Astrocyte of the spinal cord (primary cell): ENCODE measurements around the gene ELMO1.

Experiments
- DNase-seq: peaks from one replicate; pipeline ENCODE4 v3.0.0; 2011; ENCODE audit warnings: low read depth, low spot score
- H3K4me3 ChIP-seq: 2 replicates; pipeline ENCODE4 v1.5.1; 2011; ENCODE audit warnings: low read depth, mild to moderate bottlenecking, low read length, moderate library complexity
- in situ Hi-C: cut with HindIII; loops from 2 replicates; pipeline ENCODE4 v1.10.0; 2017; ENCODE audit warnings: low sequenced_read_pairs
- TF ChIP-seq, protein P1 (sequence below): IDR thresholded peaks from 2 replicates; pipeline ENCODE4 v1.5.1; 2012; ENCODE audit warnings: low read depth, mild to moderate bottlenecking, low read length, inconsistent platforms

The ELMO1 gene

DNA sequence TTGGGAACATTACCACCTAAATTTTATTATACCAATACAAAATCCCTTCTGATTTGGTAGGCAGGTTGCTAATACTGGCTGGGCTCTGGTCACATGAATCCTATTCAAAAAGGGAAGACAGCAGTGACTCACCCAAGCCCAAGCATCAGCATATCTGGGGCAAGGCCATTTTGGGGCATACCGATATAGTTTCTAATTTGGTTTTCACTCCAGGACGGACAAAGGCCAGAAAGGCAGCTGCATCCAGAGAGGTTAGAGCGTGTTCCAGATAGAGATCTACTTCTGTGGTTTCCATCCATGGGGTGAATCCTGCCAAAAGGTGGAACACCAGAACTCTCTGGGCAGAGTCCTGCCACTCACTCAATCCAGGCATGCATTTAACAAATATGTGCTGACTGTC, 335.8 kb downstream of the ELMO1 start:
- no peak overlapping the region for H3K4me3 ChIP-seq
- DNase-seq, result no peak
- in situ Hi-C loops, result no loop called here
- TF ChIP-seq, protein P1, sequence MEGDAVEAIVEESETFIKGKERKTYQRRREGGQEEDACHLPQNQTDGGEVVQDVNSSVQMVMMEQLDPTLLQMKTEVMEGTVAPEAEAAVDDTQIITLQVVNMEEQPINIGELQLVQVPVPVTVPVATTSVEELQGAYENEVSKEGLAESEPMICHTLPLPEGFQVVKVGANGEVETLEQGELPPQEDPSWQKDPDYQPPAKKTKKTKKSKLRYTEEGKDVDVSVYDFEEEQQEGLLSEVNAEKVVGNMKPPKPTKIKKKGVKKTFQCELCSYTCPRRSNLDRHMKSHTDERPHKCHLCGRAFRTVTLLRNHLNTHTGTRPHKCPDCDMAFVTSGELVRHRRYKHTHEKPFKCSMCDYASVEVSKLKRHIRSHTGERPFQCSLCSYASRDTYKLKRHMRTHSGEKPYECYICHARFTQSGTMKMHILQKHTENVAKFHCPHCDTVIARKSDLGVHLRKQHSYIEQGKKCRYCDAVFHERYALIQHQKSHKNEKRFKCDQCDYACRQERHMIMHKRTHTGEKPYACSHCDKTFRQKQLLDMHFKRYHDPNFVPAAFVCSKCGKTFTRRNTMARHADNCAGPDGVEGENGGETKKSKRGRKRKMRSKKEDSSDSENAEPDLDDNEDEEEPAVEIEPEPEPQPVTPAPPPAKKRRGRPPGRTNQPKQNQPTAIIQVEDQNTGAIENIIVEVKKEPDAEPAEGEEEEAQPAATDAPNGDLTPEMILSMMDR, result no peak

DNA sequence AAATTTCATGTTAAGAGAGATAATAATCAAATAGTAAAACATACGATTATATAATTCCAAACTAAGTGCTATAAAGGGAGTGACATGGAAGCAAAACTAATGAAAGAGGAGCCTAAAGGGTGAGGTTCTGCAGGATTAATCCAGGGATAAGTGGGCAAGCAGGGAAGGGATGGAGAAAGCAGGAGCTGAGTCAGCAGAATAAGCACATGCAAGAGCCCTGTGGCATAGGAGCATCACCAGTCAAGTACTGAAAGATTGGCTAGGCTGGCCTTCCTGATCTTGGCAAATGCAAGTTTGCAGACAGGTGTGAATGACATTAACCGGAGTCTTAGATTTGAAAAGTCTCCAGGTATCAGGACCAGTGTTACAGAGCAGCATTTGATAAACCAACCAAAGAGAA, 336.4 kb downstream of the ELMO1 start:
- TF ChIP-seq, protein P1, result no peak
- no peak for DNase-seq
- H3K4me3 ChIP-seq, result no peak overlapping the region
- in situ Hi-C loops, result no loop called here

DNA sequence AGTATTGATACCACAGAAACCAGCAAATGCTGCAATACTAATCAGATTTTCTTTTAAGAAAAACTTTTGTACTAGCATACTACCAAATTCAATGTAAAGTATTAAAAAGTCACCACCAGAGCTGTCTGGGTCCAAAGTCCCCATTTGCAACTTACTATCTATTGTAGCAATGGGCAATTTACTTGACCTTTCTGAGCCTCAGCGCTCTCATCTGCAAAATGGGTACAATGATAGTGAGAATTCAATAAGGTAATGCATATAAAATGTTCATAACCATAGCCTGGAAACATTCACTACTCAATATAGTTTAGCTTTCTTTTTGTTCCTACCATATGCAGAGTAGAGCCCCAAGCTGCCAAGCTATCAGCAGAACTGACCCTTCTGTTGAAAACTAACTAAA, 337.2 kb downstream of the ELMO1 start:
- in situ Hi-C loops, result no loop called here
- TF ChIP-seq, protein P1, result no peak
- H3K4me3 ChIP-seq, result no peak overlapping the region
- DNase-seq, result no peak

DNA sequence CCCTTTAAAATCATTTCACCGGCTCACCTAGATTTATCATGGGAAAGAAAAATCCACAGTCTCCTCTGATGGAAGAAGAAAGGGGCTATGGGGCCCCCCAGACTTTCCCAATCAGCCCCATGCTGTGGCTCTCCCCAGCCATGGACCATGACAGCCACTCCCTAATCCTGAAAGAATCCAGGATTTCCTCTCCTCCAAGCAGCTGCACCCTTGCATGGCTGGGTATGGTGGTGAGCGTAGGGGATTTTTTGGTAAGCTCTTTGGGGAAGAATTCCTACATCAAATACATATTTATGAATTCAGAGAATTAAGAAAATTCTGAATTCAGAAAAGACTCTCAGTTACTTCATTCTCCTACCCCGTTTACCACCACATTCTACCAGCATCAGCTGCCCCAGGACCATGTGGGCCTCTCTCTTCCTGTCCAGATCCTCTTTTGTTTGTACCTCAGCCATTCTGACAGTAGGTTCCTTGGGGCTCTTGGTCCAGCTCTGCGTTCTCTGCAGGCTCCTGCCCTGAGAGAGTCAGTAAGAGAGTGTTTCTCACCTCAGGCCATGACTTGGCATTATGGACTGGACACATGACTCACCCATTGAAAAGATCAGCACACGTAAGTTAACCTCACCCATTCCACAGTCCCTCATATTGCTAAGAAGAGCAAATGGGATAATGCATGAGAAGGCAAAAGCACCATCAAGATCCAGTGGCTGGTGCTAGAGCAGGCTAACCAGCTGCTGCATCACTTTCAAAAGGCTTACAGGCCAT, 337.8 kb downstream of the ELMO1 start:
- no peak for DNase-seq
- TF ChIP-seq, protein P1, result no peak
- no peak overlapping the region for H3K4me3 ChIP-seq
- in situ Hi-C loops, result no loop called here

DNA sequence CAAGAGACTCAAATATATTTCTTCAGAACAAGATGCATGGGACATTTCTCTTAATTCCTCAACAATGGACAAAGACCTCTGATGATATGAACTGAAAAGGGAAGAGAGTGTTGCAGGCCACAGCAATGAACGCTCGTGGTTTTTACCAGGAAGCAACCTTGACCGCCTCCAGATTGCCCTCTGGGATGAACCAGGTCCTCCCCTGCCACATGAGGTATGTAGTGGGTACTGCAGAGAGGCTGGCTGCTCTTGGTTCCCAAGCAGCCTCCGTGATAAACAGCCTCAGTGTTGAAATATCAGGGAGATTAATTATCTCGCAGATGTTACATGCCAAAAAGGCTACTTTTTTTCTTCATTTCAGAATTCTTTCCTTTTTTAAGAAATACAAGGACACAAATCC, 338.8 kb downstream of the ELMO1 start:
- TF ChIP-seq, protein P1, result no peak
- in situ Hi-C loops, result no loop called here
- H3K4me3 ChIP-seq, result no peak overlapping the region
- DNase-seq, result no peak

DNA sequence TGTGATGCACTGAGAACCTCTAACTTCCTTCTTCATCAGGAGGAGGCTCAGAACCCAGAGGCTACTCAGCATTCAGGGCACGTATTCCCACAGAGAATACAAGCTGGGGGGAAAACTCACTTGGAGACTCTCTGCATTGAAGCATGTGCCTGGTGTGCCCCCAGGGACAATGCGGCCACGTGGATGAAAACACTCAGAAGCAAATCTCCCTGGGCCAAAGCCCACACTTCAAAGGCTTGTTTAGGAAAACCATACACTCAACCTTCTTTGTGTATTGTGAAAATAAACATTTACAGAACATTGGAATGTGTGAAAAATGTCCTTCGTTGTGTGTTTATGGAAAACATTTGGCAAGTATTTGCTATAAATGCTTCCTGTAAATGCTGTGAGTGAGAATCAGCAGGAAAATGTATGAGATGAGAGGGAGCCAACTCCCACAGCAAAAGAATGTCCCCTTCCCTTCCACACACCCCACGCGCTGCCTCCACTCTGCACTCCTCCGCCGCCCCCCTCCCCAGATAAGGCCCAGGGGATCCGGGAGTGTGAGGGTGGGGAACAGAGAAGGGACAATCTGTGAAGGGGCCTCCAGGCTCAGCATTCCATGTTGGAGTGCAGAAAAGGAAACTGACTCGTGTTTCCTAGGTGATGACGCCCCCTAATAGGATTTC, 339.5 kb downstream of the ELMO1 start:
- in situ Hi-C loops, result no loop called here
- H3K4me3 ChIP-seq, result no peak overlapping the region
- TF ChIP-seq, protein P1, result no peak

More for the DNA sequence above, 339.5 kb downstream of the ELMO1 start:
- DNase-seq, result no peak
